Subcutaneous abdominal adipose tissue (tissue), 5 donors: ENCODE measurements around the gene HACE1.
"Not testable (repeated sequence)": the region's sequence is repeated elsewhere in the genome, so short reads cannot be mapped to it uniquely, and the experiment has no call there.

Source experiments
- H3K27ac ChIP-seq: one replicate; pipeline ENCODE4 v1.7.0; 2013; ENCODE audit warnings: low read depth, mild to moderate bottlenecking, inconsistent platforms, low read length, moderate library complexity
- H3K27me3 ChIP-seq, 5 donors: one replicate each; pipeline ENCODE4 v1.7.0; 2013; ENCODE audit warnings: low read length in 5 of 5, inconsistent platforms in 1 of 5; ENCODE audit not compliant: control insufficient read depth in 5 of 5, insufficient read depth in 4 of 5
- H3K36me3 ChIP-seq, 5 donors: one replicate each; pipeline ENCODE4 v1.7.0; 2013; ENCODE audit warnings: low read length in 5 of 5; ENCODE audit not compliant: control insufficient read depth in 5 of 5, insufficient read depth in 5 of 5
- H3K4me1 ChIP-seq, 5 donors: one replicate each; pipeline ENCODE4 v1.7.0; 2013; ENCODE audit warnings: low read length in 5 of 5, mild to moderate bottlenecking in 3 of 5, moderate library complexity in 1 of 5; ENCODE audit not compliant: control insufficient read depth in 5 of 5, insufficient read depth in 5 of 5
- H3K4me3 ChIP-seq, 5 donors: one replicate each; pipeline ENCODE4 v1.7.0; 2013; ENCODE audit warnings: low read length in 5 of 5, low read depth in 1 of 5
- H3K9ac ChIP-seq, 5 donors: one replicate each; pipeline ENCODE4 v1.7.0; 2013; ENCODE audit warnings: low read length in 5 of 5, mild to moderate bottlenecking in 4 of 5, moderate library complexity in 3 of 5
- H3K9me3 ChIP-seq, 5 donors: one replicate each; pipeline ENCODE4 v1.7.0; 2013; ENCODE audit warnings: low read length in 5 of 5; ENCODE audit not compliant: control insufficient read depth in 5 of 5
- donor health status: healthy.
- donor health status: healthy.
- donor health status: healthy.
- donor health status: healthy.
- donor health status: healthy.

Gene HACE1

GRCh38 chr6:104750449-104750848 lies 109.3 kb downstream of the HACE1 start:
- Histone ChIP-seq H3K4me1 (no peaks in the 10 kb centered on the region), H3K36me3 (peaks cover 3 to 23% (median 6%) of the 10 kb centered on the region in 5 donors), H3K27ac (no peak overlapping the region), H3K27me3 (no peaks in the 10 kb centered on the region), H3K9ac (no peak overlapping the region), H3K4me3 (no peak overlapping the region), H3K9me3 (peaks cover 0 to 18% (median 12%) of the 10 kb centered on the region in 5 donors)

- not testable (repeated sequence) for H3K4me3 ChIP-seq, H3K36me3 ChIP-seq, H3K4me1 ChIP-seq, H3K9ac ChIP-seq, H3K9me3 ChIP-seq, H3K27ac ChIP-seq, H3K27me3 ChIP-seq
Observed at GRCh38 chr6:104739124-104739523, 120.6 kb downstream of the HACE1 start.

- H3K4me1 ChIP-seq, H3K36me3 ChIP-seq, H3K9ac ChIP-seq, H3K4me3 ChIP-seq, H3K27me3 ChIP-seq, H3K27ac ChIP-seq, H3K9me3 ChIP-seq: not testable (repeated sequence)
Observed at GRCh38 chr6:104737567-104737966, 122.2 kb downstream of the HACE1 start.

GRCh38 chr6:104736545-104736944 lies 123.2 kb downstream of the HACE1 start:
- H3K27ac ChIP-seq: no peak overlapping the region
- H3K9ac ChIP-seq: no peak overlapping the region
- no peaks in the 10 kb centered on the region for H3K4me1 ChIP-seq
- no peaks in the 10 kb centered on the region for H3K27me3 ChIP-seq
- H3K36me3 ChIP-seq: peaks cover 0 to 5% (median 0%) of the 10 kb centered on the region in 5 donors
- no peak overlapping the region for H3K4me3 ChIP-seq
- H3K9me3 ChIP-seq: no peaks in the 10 kb centered on the region

- no peak overlapping the region for H3K27ac ChIP-seq
- H3K4me1 ChIP-seq: no peaks in the 10 kb centered on the region
- H3K27me3 ChIP-seq: no peaks in the 10 kb centered on the region
- H3K4me3 ChIP-seq: no peak overlapping the region
- H3K9me3 ChIP-seq: no peaks in the 10 kb centered on the region
- no peak overlapping the region for H3K9ac ChIP-seq
- H3K36me3 ChIP-seq: peaks cover 0 to 14% (median 0%) of the 10 kb centered on the region in 5 donors
Observed at GRCh38 chr6:104730450-104730849, 129.3 kb downstream of the HACE1 start.

GRCh38 chr6:104729433-104729832 lies 130.3 kb downstream of the HACE1 start:
- peaks cover 0 to 14% (median 0%) of the 10 kb centered on the region in 5 donors for H3K36me3 ChIP-seq
- no peak overlapping the region for H3K4me3 ChIP-seq
- no peaks in the 10 kb centered on the region for H3K27me3 ChIP-seq
- H3K27ac ChIP-seq: no peak overlapping the region
- H3K9ac ChIP-seq: no peak overlapping the region
- H3K4me1 ChIP-seq: no peaks in the 10 kb centered on the region
- no peaks in the 10 kb centered on the region for H3K9me3 ChIP-seq

- Histone ChIP-seq H3K27me3 (no peaks in the 10 kb centered on the region), H3K27ac (no peak overlapping the region), H3K4me1 (no peaks in the 10 kb centered on the region), H3K4me3 (no peak overlapping the region), H3K9me3 (no peaks in the 10 kb centered on the region), H3K9ac (no peak overlapping the region), H3K36me3 (peaks cover 0 to 14% (median 0%) of the 10 kb centered on the region in 5 donors)
Observed at GRCh38 chr6:104728448-104728847, 131.3 kb downstream of the HACE1 start.

- H3K9me3 ChIP-seq: no peaks in the 10 kb centered on the region
Observed at GRCh38 chr6:104718672-104719071, 141.0 kb downstream of the HACE1 start.

GRCh38 chr6:104716858-104717257 lies 142.9 kb downstream of the HACE1 start:
- Histone ChIP-seq H3K4me3 (no peak overlapping the region), H3K27me3 (no peaks in the 10 kb centered on the region), H3K9me3 (no peaks in the 10 kb centered on the region), H3K9ac (no peak overlapping the region), H3K4me1 (peaks cover 0 to 5% (median 0%) of the 10 kb centered on the region in 5 donors), H3K36me3 (no peaks in the 10 kb centered on the region), H3K27ac (no peak overlapping the region)

More at GRCh38 chr6:104718672-104719071, 141.0 kb downstream of the HACE1 start:
- H3K9ac ChIP-seq: no peak overlapping the region
- H3K4me3 ChIP-seq: no peak overlapping the region
- H3K27ac ChIP-seq: no peak overlapping the region
- H3K27me3 ChIP-seq: no peaks in the 10 kb centered on the region
- H3K4me1 ChIP-seq: peaks cover 0 to 5% (median 0%) of the 10 kb centered on the region in 5 donors
- H3K36me3 ChIP-seq: no peaks in the 10 kb centered on the region

GRCh38 chr6:104714796-104715195 lies 144.9 kb downstream of the HACE1 start:
- Histone ChIP-seq H3K27me3 (no peaks in the 10 kb centered on the region), H3K27ac (no peak overlapping the region), H3K36me3 (no peaks in the 10 kb centered on the region), H3K9ac (no peak overlapping the region), H3K4me3 (no peak overlapping the region), H3K9me3 (no peaks in the 10 kb centered on the region), H3K4me1 (peaks cover 0 to 11% (median 0%) of the 10 kb centered on the region in 5 donors)

- Histone ChIP-seq H3K36me3 (no peaks in the 10 kb centered on the region), H3K4me3 (no peak overlapping the region), H3K27ac (no peak overlapping the region), H3K9me3 (no peaks in the 10 kb centered on the region), H3K9ac (no peak overlapping the region), H3K4me1 (peaks cover 0 to 9% (median 0%) of the 10 kb centered on the region in 5 donors), H3K27me3 (no peaks in the 10 kb centered on the region)
Observed at GRCh38 chr6:104713982-104714381, 145.7 kb downstream of the HACE1 start.
